Endothelial cell of umbilical vein (primary cell): ENCODE results near the gene FANCC. TPM values are rescaled to one million over a fixed set of nuclear protein-coding genes. Genes with fewer than 3 reads are reported as not detected.

Source experiments
- BruUV-seq: library from RNA; stranded (reverse); fragments of 400-500 nt; replicated peaks from 2 replicates; lab custom pipeline; 2021; lab: Mats Ljungman, UMichigan
- CTCF ChIA-PET: fragments of 300-600, 350-600 bp; sonication (Branson Sonifier 250); formaldehyde crosslinking; loops from one replicate; lab custom pipeline; 2021; ENCODE audit warnings: antibody characterized with exemption, inconsistent platforms; lab: Charles Lee
- POLR2A ChIA-PET: fragments of 300-600, 350-600 bp; sonication (Branson Sonifier 250); formaldehyde crosslinking; loops from one replicate; lab custom pipeline; 2021; ENCODE audit warnings: antibody characterized with exemption, inconsistent platforms; lab: Charles Lee
- DNase-seq: peaks from one replicate; pipeline ENCODE4 v3.0.0-alpha.2; 2011; ENCODE audit warnings: low read depth, low spot score
- FAIRE-seq: peaks from 2 replicates; lab custom pipeline; 2011; peaks lifted over from hg19 to GRCh38; lab: Jason Lieb, UNC
- H2AFZ ChIP-seq: 2 replicates; pipeline ENCODE4 v1.6.0; 2012; ENCODE audit warnings: low read depth, low read length, control low read depth, inconsistent platforms
- H3K27ac ChIP-seq: 2 replicates; pipeline ENCODE4 v1.5.1; 2011; ENCODE audit warnings: low read depth, mild to moderate bottlenecking, control low read depth, low read length, moderate library complexity; ENCODE audit not compliant: insufficient read depth
- H3K27me3 ChIP-seq, 2 experiments: 2 replicates each; pipeline versions ENCODE4 v1.6.0 to v1.6.1; 2011; ENCODE audit warnings: low read length in 2 of 2, mixed read lengths in 1 of 2; ENCODE audit not compliant: control insufficient read depth in 2 of 2, insufficient read depth in 2 of 2
- H3K36me3 ChIP-seq, 2 experiments: 2 replicates in 1 of 2; 3 replicates in 1 of 2; pipeline ENCODE4 v1.5.1; 2011; ENCODE audit warnings: low read length in 2 of 2, mild to moderate bottlenecking in 1 of 2, moderate library complexity in 1 of 2; ENCODE audit not compliant: control insufficient read depth in 2 of 2, insufficient read depth in 2 of 2; ENCODE audit errors: extremely low read depth in 1 of 2
- H3K4me1 ChIP-seq: 3 replicates; pipeline ENCODE4 v1.5.1; 2011; ENCODE audit warnings: mild to moderate bottlenecking, low read length; ENCODE audit not compliant: control insufficient read depth, insufficient read depth; ENCODE audit errors: extremely low read depth
- H3K4me2 ChIP-seq: 2 replicates; pipeline ENCODE4 v1.6.1; 2011; ENCODE audit warnings: low read length, control low read depth, mixed read lengths; ENCODE audit not compliant: insufficient read depth
- H3K4me3 ChIP-seq, 3 experiments: fragments of 200-600 bp in 1 of 3; sonication (generic), shearing (Covaris generic) in 1 of 3; replicated peaks in 1 of 3; 2 replicates each; pipeline ENCODE4 v1.5.1; 2011 to 2016; ENCODE audit warnings: control low read depth in 3 of 3, low read length in 3 of 3, mild to moderate bottlenecking in 2 of 3, inconsistent platforms in 1 of 3, low read depth in 1 of 3, moderate library complexity in 1 of 3; ENCODE audit not compliant: insufficient read depth in 1 of 3
- H3K79me2 ChIP-seq: 2 replicates; pipeline ENCODE4 v1.6.0; 2012; ENCODE audit warnings: low read length, inconsistent platforms; ENCODE audit not compliant: control insufficient read depth, insufficient read depth
- H3K9ac ChIP-seq: replicated peaks from 2 replicates; pipeline ENCODE3; 2011; ENCODE audit warnings: low read length, control low read depth; ENCODE audit not compliant: insufficient read depth; ENCODE audit errors: extremely low read depth
- H3K9me1 ChIP-seq: replicated peaks from 3 replicates; pipeline ENCODE4 v1.6.0; 2011; ENCODE audit warnings: mild to moderate bottlenecking, low read length; ENCODE audit not compliant: control insufficient read depth, insufficient read depth; ENCODE audit errors: extremely low read depth
- H3K9me3 ChIP-seq: replicated peaks from 2 replicates; pipeline ENCODE4 v1.5.1; 2012; ENCODE audit warnings: low read length, inconsistent platforms; ENCODE audit not compliant: control insufficient read depth, insufficient read depth
- H4K20me1 ChIP-seq: replicated peaks from 2 replicates; pipeline ENCODE3; 2011; ENCODE audit warnings: mild to moderate bottlenecking, low read length; ENCODE audit not compliant: control insufficient read depth, insufficient read depth; ENCODE audit errors: extremely low read depth
- CTCF ChIP-seq, 2 donors: IDR thresholded peaks; 1 replicate in 1 of 2; 2 replicates in 1 of 2; pipeline ENCODE4 v1.5.1; 2011; ENCODE audit warnings: low read length in 2 of 2, mild to moderate bottlenecking in 2 of 2, moderate library complexity in 2 of 2, control low read depth in 1 of 2, inconsistent platforms in 1 of 2, low read depth in 1 of 2; ENCODE audit not compliant: insufficient read depth in 1 of 2; ENCODE audit errors: extremely low read depth in 1 of 2
- FOS ChIP-seq: IDR thresholded peaks from 2 replicates; pipeline ENCODE4 v1.6.1; 2011; ENCODE audit warnings: mild to moderate bottlenecking, low read length, moderate library complexity, borderline replicate concordance; ENCODE audit not compliant: insufficient read depth
- MAX ChIP-seq: IDR thresholded peaks from 2 replicates; pipeline ENCODE4 v1.6.1; 2011; ENCODE audit not compliant: insufficient read depth, insufficient read length
- MYC ChIP-seq: IDR thresholded peaks from one replicate; pipeline ENCODE4 v1.6.1; 2011; ENCODE audit warnings: mild to moderate bottlenecking, low read depth, low read length
- POLR2A ChIP-seq: IDR thresholded peaks from 2 replicates; pipeline ENCODE4 v1.6.1; 2012; ENCODE audit warnings: low read depth, mild to moderate bottlenecking, control low read depth, low read length
- POLR2AphosphoS5 ChIP-seq: IDR thresholded peaks from 2 replicates; pipeline ENCODE4 v1.6.1; 2012; ENCODE audit warnings: low read depth, mild to moderate bottlenecking, control low read depth, low read length, moderate library complexity; ENCODE audit not compliant: insufficient read depth
- dilution Hi-C: fragments of 300-500 bp; cut with MboI; formaldehyde crosslinking; loops from one replicate; pipeline ENCODE4 v1.15.0; 2019; ENCODE audit warnings: low sequenced_read_pairs; ENCODE audit not compliant: extremely low pct_ligation_motif_present
- intact Hi-C: fragments of 100-400 bp; cut with micrococcal nuclease; formaldehyde crosslinking; loops from one replicate; pipeline ENCODE4 v1.10.0; 2022
- polyA plus RNA-seq, 4 experiments: library from polyadenylated mRNA; depleted of rRNA in 3 of 4; stranded (reverse) in 3 of 4; unstranded in 1 of 4; fragments of >200 nt; gene quantifications; 2 replicates each; pipeline versions ENCODE4 v1.2.1 to v1.2.3, GENCODE V29; 2011 to 2012; ENCODE audit warnings: missing spikeins in 1 of 4
- total RNA-seq: library from RNA; stranded (reverse); gene quantifications from 2 replicates; pipeline ENCODE4 v1.2.3, GENCODE V29; 2021

The FANCC gene
- total and polyA plus RNA-seq, 2 donors (not counting 3 experiments of a cell fraction or from before 2014, with no cell fraction given) = 5.7 to 13.1 TPM

GRCh38 chr9:95188459-95188858 lies 129.1 kb downstream of the FANCC start:
- peaks cover 25% of the 10 kb centered on the region for H3K4me1 ChIP-seq
- H3K79me2 ChIP-seq = no peaks in the 10 kb centered on the region
- dilution Hi-C loops = no loop called here
- no peaks in the 10 kb centered on the region for H4K20me1 ChIP-seq
- no peaks in the 10 kb centered on the region for H3K9me1 ChIP-seq
- no peak for TF ChIP-seq FOS
- TF ChIP-seq MAX = peak; percentile 82
- TF ChIP-seq POLR2A = peak; percentile 51
- peak; percentile 35 for TF ChIP-seq POLR2AphosphoS5
- TF ChIP-seq MYC = no peak
- no peak for TF ChIP-seq CTCF (IDR thresholded peaks at IDR 0.05; ENCODE audit: extremely low read depth in 1 of 2, insufficient read depth in 1 of 2, low read depth in 1 of 2, low read length in 2 of 2)
- no peaks in the 10 kb centered on the region for H3K27me3 ChIP-seq
- CTCF ChIA-PET = interaction anchor here (1.1 to 2.8 kb wide), 3 partner anchors 19 to 25 kb away, joined by 3 to 14 read pairs (median 3); no protein-coding TSS in a partner anchor
- POLR2A ChIA-PET = no interaction called here
- intact Hi-C loops = loop anchor here (2.0 to 10.0 kb wide), 6 partner anchors 322 to 1026 kb away; partner anchors contain the start of gene ERCC6L2
- no peaks in the 10 kb centered on the region for H3K36me3 ChIP-seq
- FAIRE-seq (peak; percentile 90), DNase-seq (peak; percentile 91)
- H3K27ac ChIP-seq = peak overlapping the region; percentile 89
- BruUV-seq = no TSS peak
- no peaks in the 10 kb centered on the region for H3K9me3 ChIP-seq
- peak overlapping the region in 2 of 3 experiments; percentile 24 to 41 for H3K4me3 ChIP-seq
- H3K4me2 ChIP-seq = peak overlapping the region; percentile 86
- H2AFZ ChIP-seq = peak overlapping the region; percentile 5
- H3K9ac ChIP-seq = peak overlapping the region; percentile 87
